ENCODE data around the gene ZNF576.
"Not testable (repeated sequence)": the region's sequence is repeated elsewhere in the genome, so short reads cannot be mapped to it uniquely, and the experiment has no call there.

The ZNF576 gene, protein sequence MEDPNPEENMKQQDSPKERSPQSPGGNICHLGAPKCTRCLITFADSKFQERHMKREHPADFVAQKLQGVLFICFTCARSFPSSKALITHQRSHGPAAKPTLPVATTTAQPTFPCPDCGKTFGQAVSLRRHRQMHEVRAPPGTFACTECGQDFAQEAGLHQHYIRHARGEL

DNA sequence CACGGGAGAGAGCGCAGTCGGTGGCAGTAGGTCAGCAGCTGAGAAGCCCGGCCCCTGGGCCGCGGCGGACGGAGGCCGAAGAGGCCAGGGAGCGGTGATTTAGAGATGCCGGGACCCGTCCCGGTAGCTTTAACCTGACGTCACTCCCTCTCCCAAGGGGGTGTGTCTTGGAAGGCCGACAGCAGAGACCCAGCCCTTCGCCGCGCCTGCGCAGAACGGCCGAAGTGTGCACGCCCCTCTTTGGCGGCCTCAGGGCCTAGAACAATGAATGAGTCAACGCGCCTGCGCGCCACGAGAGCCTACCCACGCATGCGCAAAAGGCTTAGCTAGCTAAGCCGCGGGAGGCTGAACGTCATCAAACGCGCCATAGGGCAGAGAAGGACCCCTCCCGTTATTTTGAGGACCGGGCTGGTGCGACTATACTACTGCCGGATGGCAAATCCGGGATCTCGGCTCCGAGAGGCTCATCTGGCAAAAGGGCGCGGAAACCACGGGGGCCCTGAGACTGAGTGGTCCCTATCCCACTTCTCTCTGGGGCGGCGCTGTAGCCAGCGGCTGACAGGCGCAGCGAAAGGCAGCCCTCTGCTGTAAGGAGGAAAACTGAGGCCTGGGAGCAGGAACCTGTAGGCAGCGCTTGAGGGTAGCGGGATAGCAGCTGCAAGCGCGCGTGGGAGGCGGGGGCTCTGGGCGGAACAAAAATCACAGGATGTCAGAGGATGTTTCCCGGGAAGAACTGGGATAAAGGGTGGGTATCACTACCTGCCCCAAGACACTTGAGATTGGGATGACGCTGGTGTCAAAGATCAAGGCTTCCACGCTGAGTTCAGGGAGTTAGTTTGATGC lies at the start of gene ZNF576, which contains the start of gene IRGQ:
TSS of gene ZNF576 (plus strand) at position 597 of the 843 bp plus-strand sequence. CDS start 514 bp downstream, outside the sequence.
TSS of gene IRGQ (minus strand) at position 136 of the 843 bp plus-strand sequence. CDS start 796 bp downstream, outside the sequence.
- DNase-seq: peak; percentile 100

- not testable (repeated sequence) for DNase-seq
These were observed 48.5 kb upstream of the ZNF576 start for GRCh38 chr19:43547926-43548325.

DNA sequence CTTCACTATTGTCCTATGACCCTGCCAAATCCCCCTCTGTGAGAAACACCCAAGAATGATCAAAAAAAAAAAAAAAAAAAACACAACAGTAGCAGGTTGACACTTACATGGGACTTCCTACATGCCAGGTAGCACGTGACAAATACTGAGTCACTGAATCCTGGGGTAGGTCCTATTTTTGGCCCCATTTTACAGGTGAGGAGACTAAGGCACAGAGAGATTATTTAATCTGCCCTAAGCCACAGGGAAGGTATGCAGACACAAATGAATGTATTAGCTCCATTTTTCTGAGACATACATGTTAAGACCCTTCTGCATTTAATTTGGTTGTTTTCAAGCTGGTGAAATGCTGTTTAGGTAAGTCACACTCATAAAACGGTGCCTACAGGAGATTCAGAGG lies 47.7 kb upstream of the ZNF576 start:
- DNase-seq: no peak

- no peak for DNase-seq
These were observed 44.8 kb upstream of the ZNF576 start for GRCh38 chr19:43551399-43552197.

DNA sequence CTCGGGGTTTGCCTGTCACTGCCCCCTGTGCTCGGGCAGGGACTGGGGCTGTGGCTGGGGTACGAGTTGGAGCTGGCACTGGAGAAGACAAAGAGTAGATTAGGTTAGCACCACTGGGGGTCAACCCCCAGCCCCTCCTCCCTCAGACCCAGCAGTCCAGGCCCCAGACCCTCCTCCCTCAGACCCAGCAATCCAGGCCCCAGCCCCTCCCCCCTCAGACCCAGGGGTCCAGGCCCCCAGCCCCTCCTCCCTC lies 44.3 kb upstream of the ZNF576 start:
- no peak for DNase-seq

GRCh38 chr19:43552616-43553015 lies 43.8 kb upstream of the ZNF576 start:
- peak; percentile 38 for DNase-seq

GRCh38 chr19:43553656-43554055 lies 42.7 kb upstream of the ZNF576 start:
- no peak for DNase-seq

DNA sequence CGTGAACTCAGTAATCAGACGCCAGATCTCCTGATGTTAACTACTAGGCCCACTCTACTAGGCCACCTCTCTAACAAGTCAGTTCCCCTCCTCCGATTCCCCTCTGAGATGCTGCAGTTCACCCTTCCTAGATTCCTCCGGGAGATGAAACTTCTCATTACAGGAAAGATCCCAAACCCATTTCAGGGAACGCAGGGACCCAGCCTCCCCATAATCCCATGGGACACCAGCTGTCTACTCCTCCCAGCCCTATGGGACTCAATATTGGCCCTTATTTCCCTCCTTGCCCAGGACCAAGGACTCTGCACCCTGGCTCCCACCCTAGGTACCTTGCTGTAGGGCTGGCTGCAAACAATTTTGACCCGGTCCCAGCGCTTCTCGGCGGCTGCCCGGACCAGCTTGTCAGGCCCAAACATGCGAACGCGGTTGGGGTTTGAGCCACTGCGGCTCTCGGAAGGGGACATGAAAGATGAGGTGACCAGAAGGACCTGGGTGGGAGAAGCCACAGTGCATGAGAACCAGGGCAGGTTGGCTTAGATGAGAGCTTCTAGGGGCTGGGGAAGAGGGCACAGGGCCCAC lies 42.0 kb upstream of the ZNF576 start:
- DNase-seq: no peak

- DNase-seq: peak; percentile 89
These were observed 41.1 kb upstream of the ZNF576 start for GRCh38 chr19:43555185-43555770.

- no peak for DNase-seq
These were observed 35.7 kb upstream of the ZNF576 start for GRCh38 chr19:43560687-43561086.

DNA sequence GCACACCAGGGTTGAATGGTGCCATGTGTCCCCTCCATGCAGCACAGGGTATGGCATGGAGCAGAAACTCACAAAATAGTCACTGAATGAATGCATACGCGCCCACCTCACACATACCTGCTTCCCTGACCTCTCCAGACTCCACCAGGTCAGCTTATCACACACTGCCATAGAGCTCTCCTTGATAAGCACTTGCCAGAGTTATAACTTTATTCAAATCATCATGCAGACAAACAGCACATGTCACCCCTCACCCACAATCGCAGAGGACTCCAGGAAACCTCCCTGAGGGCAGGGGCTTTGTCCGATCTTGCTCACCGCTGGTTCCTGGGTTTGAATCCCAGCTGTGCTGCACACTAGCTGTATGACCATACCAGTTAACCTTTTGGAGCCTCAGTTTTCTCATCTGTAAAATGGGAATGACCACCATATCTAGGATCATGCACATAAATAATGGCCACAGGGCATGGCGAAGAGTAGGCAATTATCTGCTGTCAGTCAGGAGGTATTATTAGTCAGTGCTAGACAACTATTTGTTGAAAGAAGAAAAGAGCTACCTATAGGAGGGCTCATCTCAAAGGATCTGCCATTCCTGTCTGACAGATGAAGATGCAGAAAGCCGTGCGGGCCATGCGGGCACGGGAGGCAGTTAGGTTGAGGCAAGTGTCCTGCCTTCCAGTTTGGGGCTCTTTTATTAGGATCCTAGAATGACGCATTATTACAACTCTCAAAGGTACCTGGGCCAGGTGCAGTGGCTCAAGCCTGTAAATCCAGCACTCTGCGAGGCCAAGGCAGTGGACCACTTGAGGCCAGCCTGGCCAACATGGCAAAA lies 35.0 kb upstream of the ZNF576 start:
- DNase-seq: no peak

GRCh38 chr19:43562226-43562697 lies 34.1 kb upstream of the ZNF576 start:
- no peak for DNase-seq

DNA sequence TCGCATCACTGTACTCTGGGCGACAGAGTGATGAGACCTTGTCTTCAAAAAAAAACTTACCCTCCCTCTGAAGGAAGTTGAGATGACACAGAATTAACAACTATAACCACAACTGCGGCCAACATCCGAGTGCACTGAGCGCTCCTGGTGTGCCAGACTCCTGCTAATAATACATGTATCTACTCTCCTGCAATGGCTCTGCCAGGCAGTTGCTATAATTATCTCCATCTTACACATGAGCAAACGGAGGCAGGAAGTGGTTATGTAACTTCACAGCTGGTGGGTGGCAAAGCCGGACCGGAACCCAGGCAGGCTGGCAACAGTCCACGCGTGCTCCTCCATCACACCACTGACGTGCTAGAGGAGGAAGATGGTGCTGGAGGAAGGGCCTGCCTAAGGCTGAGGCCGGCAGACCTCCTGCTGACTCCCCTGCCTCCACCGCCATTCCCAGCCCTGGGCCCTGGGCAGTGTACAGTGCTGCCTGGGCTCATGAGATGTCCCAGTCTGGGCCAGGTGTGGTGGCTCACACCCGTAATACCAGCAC lies 33.6 kb upstream of the ZNF576 start:
- DNase-seq: no peak

DNA sequence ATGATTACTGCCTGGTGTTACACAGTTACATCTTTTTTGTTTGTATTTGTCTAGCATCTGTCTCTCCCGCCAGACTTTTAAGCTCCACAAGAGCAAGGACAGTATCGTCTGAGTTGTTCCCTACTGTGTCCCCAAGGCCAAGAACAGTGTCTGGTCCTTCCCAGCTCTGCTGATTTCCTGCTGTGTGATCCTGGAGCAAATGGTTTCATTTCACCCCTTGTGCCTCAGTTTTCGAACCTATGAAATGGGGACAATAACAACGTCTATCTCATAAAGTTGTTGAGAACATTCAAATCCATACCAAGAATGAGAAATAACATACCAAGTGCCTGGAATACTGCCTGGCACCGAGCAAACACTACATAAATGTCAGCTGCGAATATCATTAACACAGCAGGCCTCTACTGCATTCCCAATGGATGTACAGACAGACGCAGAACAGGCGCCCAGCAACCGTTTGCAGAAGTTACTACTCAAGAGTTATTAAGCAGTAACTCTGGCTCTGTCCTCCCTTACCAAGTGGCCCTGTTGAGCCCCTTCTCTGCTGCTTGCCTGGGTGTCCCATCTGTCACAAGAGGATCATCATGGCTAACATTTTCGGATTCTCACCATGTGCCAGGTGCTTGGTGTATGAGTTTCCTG lies 32.5 kb upstream of the ZNF576 start:
- no peak for DNase-seq

- no peak for DNase-seq
These were observed 31.6 kb upstream of the ZNF576 start for GRCh38 chr19:43564800-43565199.

DNA sequence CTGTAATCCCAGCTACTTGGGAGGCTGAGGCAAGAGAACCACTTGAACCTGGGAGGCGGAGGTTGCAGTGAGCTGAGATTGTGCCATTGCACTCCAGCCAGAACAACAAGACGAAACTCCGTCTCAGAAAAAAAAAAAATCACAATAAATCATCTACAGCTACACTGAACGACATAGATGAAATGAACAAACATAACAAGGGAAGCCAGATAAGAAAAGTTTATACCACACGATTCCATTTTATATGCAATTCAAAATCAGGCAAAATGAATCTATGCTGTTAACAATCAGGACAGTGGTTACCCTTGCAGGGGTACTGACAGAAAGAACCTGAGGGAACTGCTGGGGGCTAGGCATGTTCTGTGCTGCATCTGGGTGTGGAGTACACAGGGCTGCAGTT lies 26.7 kb upstream of the ZNF576 start:
- no peak for DNase-seq

DNA sequence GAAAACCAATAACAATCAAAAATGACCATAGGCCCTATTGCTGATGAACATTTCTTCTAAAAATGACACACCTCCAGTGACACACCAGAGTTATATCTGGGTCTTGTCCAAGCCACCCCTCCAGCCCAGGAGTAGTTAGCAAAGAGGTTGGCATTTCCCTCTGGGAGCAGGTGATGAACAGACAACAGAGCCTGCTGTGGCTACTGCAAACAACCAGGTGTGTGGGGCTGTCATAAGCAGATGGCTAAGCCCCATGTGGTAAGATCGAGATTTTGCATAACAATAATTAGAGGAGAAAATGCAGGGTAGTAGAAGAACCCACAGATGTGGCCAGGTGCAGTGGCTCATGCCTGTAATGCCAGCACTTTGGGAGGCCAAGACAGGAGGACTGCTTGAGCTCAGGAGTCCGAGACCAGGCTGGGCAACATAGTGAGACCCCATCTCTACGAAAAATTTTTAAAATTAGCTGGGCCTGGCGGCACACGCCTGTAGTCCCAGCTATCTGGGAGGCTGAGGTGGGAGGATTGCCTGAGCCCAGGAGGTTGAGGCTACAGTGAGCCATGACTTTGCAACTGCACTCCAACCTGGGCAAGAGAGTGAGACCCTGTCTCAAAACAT lies 26.1 kb upstream of the ZNF576 start:
- no peak for DNase-seq

DNA sequence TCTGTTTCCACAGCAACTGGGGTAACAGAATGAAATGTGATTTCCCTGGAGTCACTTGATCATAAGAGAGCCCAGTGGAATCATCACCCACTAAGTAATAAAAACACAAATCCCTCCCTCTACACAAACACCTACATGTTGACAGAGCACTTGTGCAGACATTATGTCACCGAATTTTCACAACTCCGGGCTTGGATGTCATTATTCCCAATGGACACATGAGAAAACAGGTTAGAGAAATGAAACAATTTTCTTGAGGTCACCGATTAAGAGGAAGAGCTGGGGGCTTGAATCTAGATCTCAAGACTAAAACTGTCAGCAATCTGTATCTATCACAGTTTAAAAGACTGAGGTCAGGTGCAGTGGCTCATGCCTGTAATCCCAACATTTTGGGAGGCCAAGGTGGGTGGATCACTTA lies 24.2 kb upstream of the ZNF576 start:
- no peak for DNase-seq

DNA sequence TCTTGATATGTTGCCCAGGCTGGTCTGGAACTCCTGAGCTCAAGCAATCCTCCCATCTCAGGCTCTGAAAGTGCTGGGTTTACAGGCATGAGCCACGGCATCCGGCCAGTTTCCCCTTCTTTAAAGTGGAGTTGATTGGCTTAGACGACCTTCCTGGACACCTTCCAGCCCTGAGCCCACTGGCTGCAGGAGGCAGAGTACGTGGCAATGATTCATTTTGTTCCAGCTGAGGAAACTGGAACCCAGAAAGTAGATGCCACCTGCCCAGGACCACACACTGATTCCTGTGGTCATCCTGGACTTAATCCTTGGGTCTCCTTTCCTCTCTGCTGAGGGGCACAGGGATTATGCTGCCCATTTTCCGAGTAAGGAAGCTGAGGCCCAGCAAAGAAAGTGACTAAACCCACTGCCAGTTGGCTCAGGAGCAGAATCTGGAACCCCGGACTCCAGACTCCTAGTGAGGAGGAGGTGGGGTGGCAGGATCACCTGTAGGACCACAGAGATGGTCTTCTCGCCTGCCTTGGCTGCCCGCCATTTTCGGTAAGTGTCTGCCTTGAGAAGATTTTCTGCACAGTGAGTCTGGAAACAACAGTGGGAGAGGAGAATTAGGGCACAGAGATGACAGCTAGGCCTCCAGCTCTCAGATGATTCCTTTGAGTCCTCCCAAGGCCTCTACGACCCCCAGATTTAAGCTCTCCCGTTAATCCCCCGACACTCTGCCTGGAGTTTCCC lies 21.8 kb upstream of the ZNF576 start:
- no peak for DNase-seq
